Adrenal gland (tissue), 12 donors: Measurements from ENCODE around the gene UXS1. TPM values are rescaled to one million over a fixed set of nuclear protein-coding genes. Genes with fewer than 3 reads are reported as not detected.

Source experiments
- DNase-seq, 7 donors: peaks; one replicate each; pipeline ENCODE4 v3.0.0-alpha.2; 2019 to 2020
- H3K27ac ChIP-seq, 5 donors: fragments of 200-600 bp; sonication (generic) in 4 of 5; 1 replicate in 3 of 5; 2 replicates in 2 of 5; pipeline versions ENCODE4 v1.5.1 to v1.8.0; 2016 to 2020; ENCODE audit warnings: mild to moderate bottlenecking in 1 of 5
- H3K27me3 ChIP-seq: fragments of 200-600 bp; 2 replicates; pipeline ENCODE4 v1.8.0; 2021
- H3K36me3 ChIP-seq, 2 donors: fragments of 200-600 bp; replicated peaks in 1 of 2; 1 replicate in 1 of 2; 2 replicates in 1 of 2; pipeline versions ENCODE4 v1.5.1 to v1.8.0; 2018 to 2022
- H3K4me1 ChIP-seq, 2 donors: fragments of 200-600 bp; replicated peaks in 1 of 2; 1 replicate in 1 of 2; 2 replicates in 1 of 2; pipeline versions ENCODE4 v1.5.1 to v1.8.0; 2018 to 2021
- H3K4me3 ChIP-seq, 4 donors: fragments of 200-600 bp; sonication (generic) in 3 of 4; one replicate each; pipeline ENCODE4 v1.5.1; 2016 to 2018
- H3K9me3 ChIP-seq, 3 donors: fragments of 200-600 bp; sonication (generic) in 1 of 3; replicated peaks in 1 of 3; 1 replicate in 2 of 3; 2 replicates in 1 of 3; pipeline versions ENCODE4 v1.5.1 to v1.8.0; 2016 to 2021
- POLR2A ChIP-seq, 2 donors: fragments of 450-650 bp; IDR thresholded peaks; one replicate each; pipeline ENCODE4 v1.6.1; 2017; ENCODE audit warnings: antibody characterized with exemption in 2 of 2, mild to moderate bottlenecking in 2 of 2, moderate library complexity in 1 of 2
- WGBS, 4 donors: extraction: QIAGEN DNeasy Blood & Tissue Kit in 2 of 4; methylation state at CpG; one replicate each; pipeline versions ENCODE4 v1.1.5 to v1.1.7; 2013 to 2017; 5-methylcytosine and 5-hydroxymethylcytosine counted together
- intact Hi-C, 2 donors: fragments of 100-400 bp; cut with DNase I; formaldehyde crosslinking; loops; one replicate each; pipeline versions ENCODE4 v1.14.1 to v1.15.0; 2022 to 2023
- polyA plus RNA-seq, 3 donors: library from polyadenylated mRNA; stranded (reverse); fragments of 200-250 nt in 2 of 3; fragments of 350-450 nt in 1 of 3; fragmentation: Illumina TruSeq in 1 of 3; extraction: RNeasy Lipid Tissue Mini Kit (QIAGEN cat#74804) in 1 of 3; gene quantifications; one replicate each; pipeline ENCODE4 v1.2.3, GENCODE V29; 2013 to 2014
- total RNA-seq, 9 donors: library from RNA; depleted of rRNA in 4 of 9; stranded (reverse); fragments of >200 nt in 4 of 9; fragments of 120-200 nt in 1 of 9; fragmentation: NEBNext Ultra II Directional in 1 of 9; extraction: Animal tissue kit (Norgen Biotek cat#: 25700) in 1 of 9; gene quantifications; one replicate each; pipeline versions ENCODE4 v1.1.0 to v1.2.4, GENCODE V29; 2013 to 2023
- TF ChIP-seq, protein P1 (sequence below), 6 experiments: fragments of 450-650 bp in 4 of 6; fragments of 200-600 bp in 2 of 6; sonication (generic) in 1 of 6; IDR thresholded peaks; 1 replicate in 5 of 6; 2 replicates in 1 of 6; pipeline versions ENCODE4 v1.5.1 to v1.8.0; 2016 to 2021; ENCODE audit warnings: antibody characterized with exemption in 6 of 6, mild to moderate bottlenecking in 2 of 6, moderate library complexity in 1 of 6
- donor health status: healthy with polysubstance abuse.
- donor health status: Bipolar disorder and iron deficiency.
- donor health status: DM: yes; HTN: yes; CAD: no.
- donor health status: DM: no; HTN: no; CAD: no.
- donor health status: DM: no; HTN: no; CAD: no.
- donor health status: DM: yes; HTN: yes; CAD: no.

UXS1 gene
- total and polyA plus RNA-seq, 12 donors = 5.7 to 145 (median 22.3) TPM

DNA sequence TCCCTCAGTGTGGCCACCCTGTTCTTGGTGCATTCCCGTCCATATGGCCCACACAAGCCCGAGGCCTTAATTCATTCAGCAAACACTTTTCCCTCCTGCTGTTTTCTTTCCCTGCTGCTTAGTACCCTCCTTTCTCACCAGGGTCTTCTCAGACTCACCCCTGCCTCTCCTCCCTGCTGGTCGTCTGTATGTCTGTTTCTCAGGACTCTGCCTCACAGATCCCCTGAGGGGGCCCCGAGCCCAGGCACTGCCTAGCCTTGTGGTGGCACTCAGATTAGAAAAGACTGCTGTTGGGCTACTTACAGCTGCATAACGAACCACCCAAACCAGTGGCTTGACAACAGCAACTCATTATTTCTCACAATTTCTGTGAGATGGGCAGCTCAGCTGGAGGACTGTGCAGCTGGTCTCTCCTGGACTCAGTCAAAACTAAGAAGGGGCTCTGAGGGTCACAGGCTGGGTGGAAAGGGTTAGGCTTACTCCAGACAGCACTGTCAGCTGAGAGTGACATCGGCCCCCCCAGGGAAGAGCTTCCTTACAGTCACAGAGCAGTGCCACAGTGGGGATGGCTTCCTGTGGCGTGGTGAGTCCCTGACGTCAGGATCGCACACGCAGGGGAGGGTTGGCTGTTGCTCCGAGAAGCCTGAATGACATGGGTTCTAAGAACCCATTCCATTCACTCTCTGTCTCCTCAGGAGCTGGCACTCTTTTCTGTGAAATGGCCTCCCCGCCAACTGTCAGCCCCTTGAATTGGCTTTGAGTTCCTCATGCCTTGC is 139.0 kb downstream of the UXS1 start:
- H3K4me3 ChIP-seq = no peak overlapping the region
- TF ChIP-seq, protein P1, sequence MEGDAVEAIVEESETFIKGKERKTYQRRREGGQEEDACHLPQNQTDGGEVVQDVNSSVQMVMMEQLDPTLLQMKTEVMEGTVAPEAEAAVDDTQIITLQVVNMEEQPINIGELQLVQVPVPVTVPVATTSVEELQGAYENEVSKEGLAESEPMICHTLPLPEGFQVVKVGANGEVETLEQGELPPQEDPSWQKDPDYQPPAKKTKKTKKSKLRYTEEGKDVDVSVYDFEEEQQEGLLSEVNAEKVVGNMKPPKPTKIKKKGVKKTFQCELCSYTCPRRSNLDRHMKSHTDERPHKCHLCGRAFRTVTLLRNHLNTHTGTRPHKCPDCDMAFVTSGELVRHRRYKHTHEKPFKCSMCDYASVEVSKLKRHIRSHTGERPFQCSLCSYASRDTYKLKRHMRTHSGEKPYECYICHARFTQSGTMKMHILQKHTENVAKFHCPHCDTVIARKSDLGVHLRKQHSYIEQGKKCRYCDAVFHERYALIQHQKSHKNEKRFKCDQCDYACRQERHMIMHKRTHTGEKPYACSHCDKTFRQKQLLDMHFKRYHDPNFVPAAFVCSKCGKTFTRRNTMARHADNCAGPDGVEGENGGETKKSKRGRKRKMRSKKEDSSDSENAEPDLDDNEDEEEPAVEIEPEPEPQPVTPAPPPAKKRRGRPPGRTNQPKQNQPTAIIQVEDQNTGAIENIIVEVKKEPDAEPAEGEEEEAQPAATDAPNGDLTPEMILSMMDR (IDR thresholded peaks at IDR 0.05) = no peak
- TF ChIP-seq POLR2A (IDR thresholded peaks at IDR 0.05) = no peak

DNA sequence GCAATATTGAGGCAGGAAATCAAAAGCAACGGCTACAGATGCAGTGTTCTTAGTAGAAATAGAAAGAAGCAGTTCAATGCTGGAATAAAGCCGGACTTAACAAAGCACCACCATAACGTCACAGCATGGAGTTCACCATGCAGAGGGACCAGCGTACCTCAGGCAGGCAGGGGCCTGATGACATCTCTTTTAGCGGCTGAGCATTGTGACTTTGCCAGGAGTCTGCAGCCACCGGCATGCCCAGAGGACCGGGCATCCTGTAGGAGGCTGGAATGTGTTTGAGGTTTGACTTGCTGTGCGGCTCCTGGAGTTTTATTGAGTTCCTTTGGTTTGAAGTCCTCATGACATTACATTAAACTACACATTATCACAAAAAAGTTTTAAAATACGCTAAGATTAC is 139.8 kb downstream of the UXS1 start:
- Histone ChIP-seq H3K4me3 (no peak overlapping the region), H3K27ac (no peak overlapping the region), H3K9me3 (no peaks in the 10 kb centered on the region), H3K4me1 (no peaks in the 10 kb centered on the region), H3K27me3 (no peaks in the 10 kb centered on the region), H3K36me3 (no peaks in the 10 kb centered on the region)
- 84 to 93% (median 88%) methylated on average over 9 of the region's 9 CpGs for WGBS, 4 donors
- no peak for DNase-seq
- TF ChIP-seq POLR2A (IDR thresholded peaks at IDR 0.05) = no peak
- TF ChIP-seq, protein P1 (IDR thresholded peaks at IDR 0.05) = no peak
- intact Hi-C loops = no loop called here

More for the DNA sequence above, 139.0 kb downstream of the UXS1 start:
- no peaks in the 10 kb centered on the region for H3K36me3 ChIP-seq
- no peaks in the 10 kb centered on the region for H3K9me3 ChIP-seq
- no peaks in the 10 kb centered on the region for H3K4me1 ChIP-seq
- intact Hi-C loops = no loop called here
- H3K27ac ChIP-seq = no peak overlapping the region
- WGBS, 4 donors = 66 to 85% (median 79%) methylated on average over 7 to 12 of the region's 12 CpGs
- DNase-seq = no peak
- no peaks in the 10 kb centered on the region for H3K27me3 ChIP-seq

DNA sequence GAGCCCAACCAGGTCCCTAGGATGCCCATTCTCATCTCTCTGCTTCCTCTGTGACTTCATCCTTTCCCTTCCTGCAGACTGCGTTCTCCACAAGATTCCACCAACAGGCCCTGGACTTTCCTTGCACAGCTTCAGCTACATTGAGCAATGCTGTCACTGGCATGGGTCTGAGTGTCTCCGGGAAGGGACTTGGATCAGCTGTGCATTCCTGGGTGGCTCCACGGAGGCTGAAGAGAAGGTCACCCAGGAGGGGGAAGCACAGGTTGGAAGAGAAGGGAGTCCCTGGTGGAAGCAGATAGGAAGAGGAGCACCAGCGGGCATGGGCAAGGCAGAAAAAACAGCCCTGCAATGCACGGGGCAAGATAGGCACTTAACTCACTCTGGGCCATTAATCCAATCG is 140.5 kb downstream of the UXS1 start:
- Histone ChIP-seq H3K27me3 (no peaks in the 10 kb centered on the region), H3K36me3 (no peaks in the 10 kb centered on the region), H3K27ac (no peak overlapping the region), H3K4me1 (no peaks in the 10 kb centered on the region), H3K4me3 (no peak overlapping the region), H3K9me3 (no peaks in the 10 kb centered on the region)
- WGBS, 4 donors = 80 to 89% (median 88%) methylated on average over 6 of the region's 6 CpGs
- intact Hi-C loops = no loop called here
- DNase-seq = no peak
- TF ChIP-seq, protein P1 (IDR thresholded peaks at IDR 0.05) = no peak
- no peak for TF ChIP-seq POLR2A (IDR thresholded peaks at IDR 0.05)

DNA sequence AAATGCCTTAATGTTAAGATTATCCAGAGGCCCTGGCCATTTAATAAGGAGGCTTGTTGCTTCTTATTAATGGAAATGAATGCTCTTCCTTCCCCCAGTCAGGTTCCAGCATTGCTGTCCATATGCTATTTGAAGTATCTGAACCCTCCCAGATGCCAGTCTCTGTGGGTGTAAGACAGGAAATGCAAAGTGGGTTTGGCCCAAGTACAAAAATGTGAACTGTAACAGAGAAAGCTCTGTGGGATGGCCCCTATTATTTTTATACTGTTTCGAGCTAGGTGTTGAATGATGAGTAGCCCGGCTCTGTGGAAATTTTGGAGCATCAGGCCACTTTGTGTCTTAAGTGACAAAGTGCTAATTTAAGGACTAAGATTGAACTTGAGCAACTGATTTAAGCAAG is 141.0 kb downstream of the UXS1 start:
- Histone ChIP-seq H3K36me3 (no peaks in the 10 kb centered on the region), H3K27me3 (no peaks in the 10 kb centered on the region), H3K4me1 (no peaks in the 10 kb centered on the region), H3K27ac (no peak overlapping the region), H3K9me3 (no peaks in the 10 kb centered on the region), H3K4me3 (no peak overlapping the region)
- intact Hi-C loops = no loop called here
- 75 to 87% (median 81%) methylated on average over 2 of the region's 2 CpGs for WGBS, 4 donors
- no peak for TF ChIP-seq POLR2A (IDR thresholded peaks at IDR 0.05)
- TF ChIP-seq, protein P1 (IDR thresholded peaks at IDR 0.05) = no peak
- DNase-seq = no peak
